Stimulated activated CD4-positive, alpha-beta T cell treated with anti-CD3 and anti-CD28 coated beads, Interleukin-12 subunit alpha, Interleukin-12 subunit beta, amount 100 ng/mL, for 4 hours (primary cell): ENCODE data around the gene ITPR3.
"Not testable (repeated sequence)": the region's sequence is repeated elsewhere in the genome, so short reads cannot be mapped to it uniquely, and the experiment has no call there.

Experiments used
- DNase-seq: peaks from one replicate; pipeline ENCODE4 v3.0.0-alpha.2; 2020

ITPR3 gene

DNA sequence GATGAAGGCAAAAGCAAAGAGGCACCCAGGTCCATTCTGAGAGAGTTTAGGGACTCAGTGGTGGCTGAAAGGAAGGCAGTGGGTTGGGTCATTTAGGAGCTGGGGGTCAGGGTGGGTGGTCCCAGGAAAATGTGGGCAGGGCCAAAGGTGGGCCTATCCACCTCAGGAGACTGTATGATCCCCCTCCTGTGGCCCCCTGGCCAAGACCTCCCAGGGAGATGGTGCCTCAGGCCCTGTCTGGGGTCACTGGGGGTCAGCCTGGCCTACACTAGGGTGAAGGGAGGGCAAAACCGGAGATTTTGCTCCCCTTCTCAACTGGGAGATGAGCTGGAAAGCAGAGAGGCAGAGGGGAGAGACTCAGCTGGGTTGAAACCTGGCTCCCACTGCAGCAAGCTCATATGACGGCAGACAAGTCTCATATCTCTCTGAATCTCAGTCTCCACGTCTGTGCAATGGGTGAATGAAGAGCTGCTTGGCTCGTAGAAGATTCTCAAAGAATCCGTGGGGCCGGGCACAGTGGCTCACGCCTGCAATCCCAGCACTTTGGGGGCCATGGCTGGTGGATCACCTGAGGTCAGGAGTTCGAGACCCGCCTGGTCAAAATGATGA, 29.6 kb upstream of the ITPR3 start:
- no peak for DNase-seq

DNA sequence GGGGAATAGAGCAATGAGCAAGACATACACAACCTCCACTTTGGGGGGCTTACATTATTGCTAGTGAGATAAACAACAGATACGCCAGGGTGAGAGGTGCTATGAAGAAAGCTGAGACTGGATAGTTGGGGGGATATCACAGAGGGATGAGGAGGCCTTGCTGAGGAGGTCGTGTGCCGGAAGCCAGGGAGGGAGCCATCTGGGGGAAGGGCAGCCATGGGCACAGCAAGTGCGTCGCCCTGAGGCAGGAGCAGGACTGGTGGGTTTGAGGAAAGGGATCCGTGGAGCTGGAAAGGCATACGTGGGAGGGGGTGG, 28.9 kb upstream of the ITPR3 start:
- no peak for DNase-seq

DNA sequence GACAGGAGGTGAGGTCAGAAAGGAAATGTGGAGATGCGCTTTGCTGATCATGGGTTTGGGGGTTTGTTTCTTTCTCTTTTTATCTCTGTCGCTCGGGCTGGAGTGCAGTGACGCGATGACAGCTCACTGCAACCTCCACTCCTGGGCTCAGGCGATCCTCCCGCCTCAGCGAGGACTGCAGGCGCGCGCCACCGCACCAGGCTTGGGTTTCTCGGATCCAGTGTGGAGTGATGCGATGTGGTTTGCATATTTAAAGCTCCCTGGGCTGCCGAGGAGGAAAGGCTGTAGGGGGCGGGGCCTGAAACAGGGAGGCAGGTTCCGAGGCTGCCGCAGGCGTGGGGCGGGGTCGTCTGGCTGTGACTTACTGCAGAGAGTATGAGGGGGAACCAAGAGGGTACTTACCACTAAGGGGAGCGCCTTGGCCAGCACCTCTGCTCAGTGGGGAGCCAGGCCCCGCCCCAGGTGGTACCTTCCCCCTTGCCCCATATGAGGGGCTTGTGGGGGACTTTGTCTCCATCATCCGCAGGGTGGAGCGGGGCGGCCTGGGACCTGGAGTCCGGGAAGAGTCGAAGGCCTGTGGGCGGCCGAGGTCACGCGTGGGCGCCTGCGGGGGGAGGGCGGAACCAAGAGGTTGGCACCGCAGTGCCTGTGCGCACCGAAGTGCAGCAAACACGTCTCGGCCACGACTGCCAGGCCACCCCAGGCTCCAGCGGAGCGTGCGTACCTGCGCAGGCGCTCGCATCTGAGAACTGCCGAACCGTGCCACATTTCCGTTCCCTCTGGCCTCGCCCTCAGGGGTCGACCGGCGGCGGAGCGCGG, 28.3 kb upstream of the ITPR3 start:
- peak; percentile 42 for DNase-seq

DNA sequence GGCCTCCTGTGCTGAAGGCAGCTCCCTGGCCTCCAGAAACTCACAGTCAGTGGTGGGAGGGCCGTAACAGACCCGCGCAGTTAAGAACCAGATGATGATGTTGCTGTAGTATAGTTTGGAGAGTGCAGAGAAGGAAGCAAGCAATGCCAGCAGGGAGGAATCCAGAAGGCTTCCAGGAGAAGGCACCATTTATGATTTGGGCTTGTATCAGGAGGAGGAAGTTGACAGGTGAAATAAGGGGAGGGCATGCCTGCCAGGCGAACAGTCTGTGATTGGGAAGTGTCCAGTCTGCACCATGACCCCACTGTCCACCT, 27.8 kb upstream of the ITPR3 start:
- no peak for DNase-seq

DNA sequence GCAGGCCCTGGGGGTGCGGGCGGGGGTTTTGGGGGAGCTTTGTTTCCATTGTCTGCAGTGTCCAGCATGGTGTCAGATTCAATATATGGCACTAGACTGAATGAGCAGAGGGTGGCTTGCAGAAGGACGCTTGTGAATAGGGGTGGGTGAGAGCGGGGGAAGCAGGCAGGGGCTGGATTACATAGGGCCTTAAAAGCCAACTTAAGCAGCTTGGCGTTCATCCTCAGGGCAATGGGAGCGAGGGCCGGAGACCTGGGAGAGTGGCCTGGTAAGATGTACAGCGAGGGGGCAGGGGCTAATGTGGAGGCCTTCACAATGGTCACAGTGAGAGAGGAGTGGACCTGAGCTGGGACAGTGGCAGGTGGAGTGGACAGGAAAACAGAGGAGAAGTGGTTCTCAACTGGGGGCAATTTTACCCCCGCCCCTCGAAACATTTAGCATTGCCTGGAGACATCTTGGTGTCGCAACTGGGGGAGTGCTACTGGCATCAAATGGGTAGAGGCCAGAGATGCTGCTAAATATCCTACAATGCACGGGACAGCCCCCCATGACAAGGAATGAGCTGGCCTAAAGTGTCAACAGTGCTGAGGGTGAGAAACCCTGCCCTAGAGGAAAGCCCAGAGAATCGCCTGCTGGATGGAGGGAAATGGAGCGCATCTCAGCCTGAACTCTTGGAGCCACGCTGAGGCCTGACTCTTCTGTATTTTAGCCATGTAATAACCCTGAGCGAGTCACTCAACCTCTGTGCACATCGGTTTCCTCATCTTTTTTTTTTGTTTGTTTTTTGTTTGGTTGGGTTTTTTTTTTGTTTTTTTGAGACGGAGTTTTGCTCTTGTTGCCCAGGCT, 25.9 kb upstream of the ITPR3 start:
- DNase-seq = no peak

DNA sequence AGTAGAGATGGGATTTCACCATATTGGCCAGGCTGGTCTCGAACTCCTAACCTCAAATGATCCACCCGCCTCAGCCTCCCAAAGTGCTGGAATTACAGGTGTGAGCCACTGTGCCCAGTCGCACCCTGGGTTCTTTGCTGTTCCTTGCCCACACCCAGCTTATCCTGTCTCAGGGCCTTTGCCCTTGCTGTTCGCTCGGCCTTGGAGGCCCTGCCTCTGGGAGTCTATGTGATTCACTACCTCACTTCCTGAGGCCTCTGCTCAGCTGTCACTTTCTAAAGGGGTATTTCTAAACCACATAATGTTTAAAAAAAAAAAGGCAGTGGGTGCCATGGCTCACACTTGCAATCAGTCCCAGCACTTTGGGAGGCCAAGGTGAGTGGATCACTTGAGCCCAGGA, 24.2 kb upstream of the ITPR3 start:
- DNase-seq = not testable (repeated sequence)

DNA sequence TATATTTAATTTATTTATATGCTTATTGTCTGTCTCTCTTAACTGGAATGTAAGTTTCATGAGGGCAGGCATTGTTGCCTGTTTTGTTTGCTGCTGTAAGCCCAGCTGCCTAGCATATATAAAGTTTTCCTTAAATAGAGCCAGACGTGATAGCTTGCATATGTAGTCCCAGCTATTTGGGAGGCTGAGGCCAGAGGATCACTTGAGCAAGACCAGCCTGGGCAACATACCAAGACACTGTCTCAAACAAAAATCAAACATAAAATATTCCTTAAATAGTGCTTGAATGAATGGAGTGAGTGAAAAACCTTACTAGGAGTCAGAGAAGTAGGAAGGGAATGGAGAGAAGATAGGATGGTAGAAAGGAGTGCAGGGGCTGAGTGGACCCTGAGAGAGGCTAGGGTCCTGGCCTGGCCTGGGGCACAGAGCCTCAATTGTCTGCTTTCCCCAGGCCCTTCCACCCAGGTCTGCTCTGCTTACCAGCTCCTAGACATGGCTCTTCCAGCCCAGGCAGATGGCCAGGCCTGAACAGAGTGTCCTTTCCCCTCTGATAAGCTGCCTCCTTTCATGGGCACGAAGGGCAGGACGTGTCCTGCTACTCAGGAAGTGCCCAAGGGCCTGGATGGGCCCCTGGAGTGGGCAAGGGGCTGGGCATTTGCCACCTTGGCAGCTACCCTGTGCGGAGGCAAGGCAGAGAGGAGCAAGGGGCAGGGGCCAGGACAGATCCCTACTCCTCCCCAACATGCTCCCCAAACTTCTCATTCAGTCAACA, 23.4 kb upstream of the ITPR3 start:
- DNase-seq = no peak

DNA sequence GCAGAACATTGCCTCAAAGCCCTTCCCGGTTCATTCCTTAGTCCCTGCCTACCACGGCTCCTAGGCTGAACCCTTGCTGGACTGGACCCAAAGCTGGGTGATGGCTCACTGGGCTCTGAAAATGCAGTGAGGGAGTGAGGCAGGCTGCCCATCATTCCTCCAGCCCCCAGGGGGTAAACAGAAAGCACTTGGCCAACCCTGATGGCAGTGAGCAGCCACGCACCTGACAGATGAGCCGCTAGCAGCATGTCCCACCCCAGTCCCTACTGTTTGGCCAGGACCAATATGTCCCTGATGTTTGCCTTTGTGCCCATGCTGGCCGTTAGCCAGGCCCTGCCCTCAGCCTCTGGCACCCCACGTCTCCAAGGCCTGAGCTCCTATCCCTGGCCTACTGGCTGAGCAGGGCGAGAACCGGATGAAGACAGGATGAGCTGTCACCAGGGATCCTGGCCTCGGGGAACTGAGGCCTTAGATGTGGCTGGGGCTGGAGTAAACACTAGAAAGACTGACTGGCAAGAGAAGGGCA, 21.6 kb upstream of the ITPR3 start:
- no peak for DNase-seq

DNA sequence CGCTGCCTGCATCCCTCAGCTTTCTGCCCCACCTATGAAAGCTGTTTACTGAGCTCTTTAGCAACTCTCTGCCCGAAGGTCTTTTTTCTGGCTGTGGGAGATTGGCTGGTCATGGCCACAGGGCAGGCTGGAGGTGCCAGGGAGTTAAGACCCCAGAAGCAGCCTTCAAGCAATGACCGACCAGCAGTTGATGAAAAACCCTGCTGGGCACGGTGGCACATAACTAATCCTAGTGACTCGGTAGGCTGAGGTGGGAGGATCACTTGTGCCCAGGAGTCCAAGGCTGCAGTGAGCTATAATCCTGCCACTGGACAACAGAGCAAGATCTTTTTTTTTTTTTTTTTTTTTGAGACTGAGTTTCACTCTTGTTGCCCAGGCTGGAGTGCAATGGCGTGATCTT, 20.4 kb upstream of the ITPR3 start:
- no peak for DNase-seq

DNA sequence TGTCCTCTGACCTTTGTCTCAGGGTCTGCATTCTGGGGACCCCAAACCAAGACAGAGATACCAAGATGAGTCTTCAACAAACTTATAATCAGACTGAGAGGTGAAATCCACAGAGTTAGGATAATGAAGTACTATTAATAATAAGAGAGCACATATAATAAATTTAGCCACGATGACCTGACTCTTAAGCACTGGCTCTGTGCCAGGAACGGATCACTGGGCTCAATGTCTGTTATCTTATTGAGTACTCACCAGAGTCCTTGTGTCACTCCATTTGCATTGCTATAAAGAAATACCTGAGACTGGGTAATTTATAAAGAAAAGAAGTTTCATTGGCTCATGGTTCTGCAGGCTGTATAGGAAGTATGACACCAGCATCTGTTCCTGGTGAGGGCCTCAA, 18.9 kb upstream of the ITPR3 start:
- DNase-seq = no peak

DNA sequence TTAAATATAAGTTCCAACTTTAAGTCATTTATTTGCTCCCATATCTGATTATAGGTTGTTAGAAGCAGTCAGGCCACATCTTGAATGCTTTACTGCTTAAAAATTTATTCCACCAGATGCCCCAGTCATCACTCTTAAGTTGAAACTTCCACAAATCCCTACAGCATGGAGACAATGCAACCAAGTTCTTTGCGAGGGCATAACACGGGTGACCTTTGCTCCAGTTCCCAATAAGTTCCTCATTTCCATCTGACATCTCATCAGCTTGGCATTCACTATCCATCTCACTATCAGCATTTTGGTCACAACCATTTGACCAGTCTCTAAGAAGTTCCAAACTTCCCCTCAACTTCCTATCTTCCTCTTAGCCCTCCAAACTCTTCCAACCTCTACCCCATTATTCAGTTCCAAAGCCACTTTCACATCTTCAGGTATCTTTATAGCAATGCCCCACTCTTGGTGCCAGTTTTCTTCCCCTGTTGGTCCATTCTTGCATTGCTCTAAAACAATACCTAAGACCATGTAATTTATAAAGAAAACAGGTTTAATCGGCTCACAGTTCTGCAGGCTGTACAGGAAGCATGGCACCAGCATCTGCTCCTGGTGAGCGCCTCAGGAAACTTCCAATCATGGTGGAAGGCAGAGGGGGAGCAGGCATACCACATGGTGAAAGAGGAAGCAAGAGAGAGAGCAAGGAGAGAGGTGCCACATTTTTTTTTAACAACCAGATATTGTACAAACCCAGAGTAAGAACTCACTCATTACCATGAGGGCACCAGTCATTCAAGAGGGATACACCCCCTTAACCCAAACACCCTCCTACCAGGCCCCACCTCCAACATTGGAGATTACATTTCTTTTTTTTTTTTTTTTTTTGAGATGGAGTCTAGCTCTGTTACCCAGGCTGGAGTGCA, 15.9 kb upstream of the ITPR3 start:
- DNase-seq = no peak

DNA sequence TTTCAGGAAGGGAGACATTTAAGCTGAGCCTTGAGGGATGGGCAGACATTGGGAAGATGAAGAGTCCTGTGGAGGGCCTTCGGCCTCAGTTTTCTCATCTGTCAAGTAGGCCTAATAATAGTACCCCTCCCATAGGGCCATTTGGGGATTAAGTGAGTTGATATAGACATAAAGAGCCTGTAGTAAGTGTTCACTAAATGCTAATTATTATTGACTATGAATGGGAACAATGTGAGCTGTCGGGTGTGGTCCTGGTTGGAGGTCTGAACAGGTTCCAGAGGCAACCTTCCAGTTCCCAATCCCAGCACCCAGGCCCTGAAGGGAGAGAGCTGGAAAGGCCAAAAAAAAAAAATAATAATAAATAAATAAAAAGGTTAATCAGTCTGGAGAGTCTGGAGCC, 14.5 kb upstream of the ITPR3 start:
- DNase-seq = no peak

DNA sequence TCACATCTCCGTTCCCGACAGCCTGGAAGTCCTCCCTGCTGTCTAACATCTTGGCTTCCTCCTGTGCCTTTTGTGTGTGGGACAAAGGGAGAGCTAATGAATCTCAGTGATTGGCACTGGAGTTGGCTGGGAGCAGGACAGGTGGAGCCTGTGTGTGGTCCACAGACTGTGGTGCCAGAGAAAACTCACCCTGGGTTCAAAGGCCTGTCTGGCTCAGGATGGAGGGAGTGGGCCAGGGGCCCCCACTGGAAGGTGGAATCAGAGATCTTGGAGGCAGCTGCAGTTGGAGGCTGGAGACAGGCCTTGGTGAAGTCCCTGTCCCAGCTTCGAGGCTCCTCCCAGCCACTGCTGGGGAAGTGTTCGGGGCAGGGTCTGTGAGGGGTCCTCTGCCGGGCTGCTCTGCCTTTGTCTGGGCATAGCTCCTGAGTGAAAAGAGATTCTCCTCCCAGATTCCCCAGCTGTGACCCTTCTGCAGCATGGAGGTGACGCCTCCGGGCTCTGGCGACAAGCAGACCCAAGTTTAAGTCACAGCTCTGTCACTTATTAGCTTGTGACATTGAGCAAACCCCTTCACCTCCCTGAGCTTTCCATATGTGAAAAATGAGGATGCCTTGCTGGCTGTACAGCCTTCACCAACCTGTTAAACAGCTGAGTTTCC, 13.9 kb upstream of the ITPR3 start:
- DNase-seq = no peak

DNA sequence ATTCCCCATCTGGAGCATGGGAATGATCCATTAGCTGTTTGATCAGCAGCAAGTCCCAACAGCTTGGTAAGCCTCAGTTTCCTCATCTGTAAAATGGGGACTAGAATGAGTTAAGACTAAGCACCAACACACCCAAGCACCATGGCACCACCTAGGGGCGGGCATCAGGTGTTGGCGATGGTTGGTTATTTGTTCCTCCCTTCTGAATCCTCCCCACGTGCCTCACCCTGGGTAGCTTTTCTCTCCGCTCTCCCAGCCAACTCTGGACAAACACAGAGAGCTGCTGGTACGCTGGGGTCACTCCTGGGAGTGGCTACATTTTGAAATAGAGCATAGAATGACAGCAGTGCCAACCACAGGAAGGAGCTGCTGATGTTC, 13.3 kb upstream of the ITPR3 start:
- no peak for DNase-seq

DNA sequence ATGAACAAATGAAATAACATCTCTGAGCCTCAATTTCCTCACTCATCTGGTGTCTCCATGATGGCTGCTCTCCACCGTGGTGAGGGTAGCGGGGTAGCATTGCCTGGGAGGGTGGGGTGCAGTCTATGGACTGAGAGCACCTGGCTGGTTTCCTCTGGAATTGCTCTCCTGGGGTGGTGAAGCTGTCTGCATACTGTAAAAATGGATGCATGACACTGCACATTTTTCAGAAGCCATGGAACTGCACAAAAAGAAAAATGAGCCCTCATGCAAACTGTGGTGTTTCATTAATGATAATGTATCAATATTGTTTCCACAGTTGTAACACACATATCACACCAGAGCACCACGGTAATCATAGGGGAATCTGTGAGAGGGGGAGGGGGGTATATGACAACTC, 12.1 kb upstream of the ITPR3 start:
- DNase-seq = no peak

DNA sequence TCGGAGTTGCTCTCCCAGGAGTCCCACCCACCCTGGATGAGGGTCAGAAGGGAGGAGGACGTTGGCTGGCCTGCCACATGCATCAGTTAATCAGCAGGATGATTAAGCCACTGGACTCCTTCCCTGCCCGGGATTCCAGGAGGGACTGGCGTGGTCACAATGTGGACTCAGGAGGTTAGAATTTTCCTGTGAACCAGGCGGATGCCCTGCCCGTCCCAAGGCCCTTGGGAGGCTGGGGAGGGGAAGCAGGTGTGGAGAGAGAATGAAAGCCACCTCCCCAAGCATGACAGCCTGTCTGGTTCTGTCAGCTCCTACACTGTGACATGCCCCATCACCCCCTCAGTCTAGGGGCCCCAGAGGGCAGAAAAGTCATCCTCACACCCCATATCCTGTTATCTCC, 11.6 kb upstream of the ITPR3 start:
- DNase-seq = no peak

DNA sequence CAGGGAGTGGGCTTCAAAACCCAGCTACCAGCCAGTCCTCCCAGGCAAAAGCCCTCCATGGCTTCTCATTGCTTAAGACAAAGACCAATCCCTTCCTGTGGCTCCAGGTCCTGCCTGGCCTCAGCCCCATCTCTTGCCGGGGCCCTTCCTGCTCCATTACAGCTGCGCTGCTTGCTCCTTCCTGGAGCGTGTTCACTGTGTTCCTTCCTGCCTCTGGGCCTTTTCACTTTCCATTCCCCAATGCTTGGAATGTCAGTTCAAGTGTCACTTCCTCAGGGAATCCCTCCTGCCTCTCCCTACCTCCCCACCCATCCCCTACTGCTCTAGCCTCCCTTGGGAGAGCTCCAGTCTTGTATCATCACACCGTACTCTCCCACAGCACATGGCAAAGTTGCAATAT, 11.1 kb upstream of the ITPR3 start:
- DNase-seq = no peak

DNA sequence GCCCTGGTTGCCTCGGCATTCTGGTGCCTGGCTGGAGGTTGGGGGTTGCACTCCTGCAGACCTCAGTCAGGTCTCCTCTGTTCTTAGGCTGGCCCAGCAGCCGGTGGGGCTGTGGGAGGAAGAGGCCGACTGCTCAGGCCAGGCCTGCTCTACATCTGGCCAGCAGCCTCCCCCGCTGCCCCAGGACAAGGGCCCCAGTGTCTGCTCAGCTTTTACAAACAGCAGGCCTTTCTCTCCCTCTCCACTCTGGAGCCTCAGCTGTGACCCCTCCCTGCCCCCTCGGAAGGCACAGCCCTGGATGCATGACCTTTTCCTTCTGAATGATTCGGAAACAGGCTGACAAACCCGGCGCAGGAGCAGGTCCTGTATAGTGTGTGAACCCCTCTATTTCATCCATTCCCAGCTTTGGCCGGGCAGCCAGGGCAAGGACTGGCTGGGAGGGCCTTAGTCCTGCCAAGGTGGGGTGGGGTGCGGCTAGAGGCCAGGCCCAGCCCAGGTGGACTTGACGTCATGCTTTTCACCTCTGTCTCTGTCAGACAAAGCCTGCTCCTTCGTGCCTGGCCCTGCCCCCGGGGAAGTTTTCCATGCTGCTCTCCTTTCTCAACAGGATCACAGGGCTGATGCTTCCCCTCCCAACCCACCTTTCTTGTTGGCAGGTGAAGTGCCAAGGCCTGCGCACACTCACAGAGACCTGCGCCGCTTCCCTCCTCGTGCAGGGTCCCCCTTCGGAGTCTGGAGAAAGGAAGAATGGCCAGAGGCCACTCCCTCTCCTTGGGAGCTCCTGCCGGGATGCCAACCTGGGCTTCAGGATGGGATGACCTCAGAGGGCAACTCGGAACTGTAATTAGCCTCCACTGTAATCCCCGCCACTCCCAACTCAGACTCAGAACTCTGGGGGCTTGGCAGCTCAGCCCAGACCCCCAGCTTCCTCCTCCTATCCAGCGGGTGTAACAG, 10.1 kb upstream of the ITPR3 start:
- DNase-seq = no peak

DNA sequence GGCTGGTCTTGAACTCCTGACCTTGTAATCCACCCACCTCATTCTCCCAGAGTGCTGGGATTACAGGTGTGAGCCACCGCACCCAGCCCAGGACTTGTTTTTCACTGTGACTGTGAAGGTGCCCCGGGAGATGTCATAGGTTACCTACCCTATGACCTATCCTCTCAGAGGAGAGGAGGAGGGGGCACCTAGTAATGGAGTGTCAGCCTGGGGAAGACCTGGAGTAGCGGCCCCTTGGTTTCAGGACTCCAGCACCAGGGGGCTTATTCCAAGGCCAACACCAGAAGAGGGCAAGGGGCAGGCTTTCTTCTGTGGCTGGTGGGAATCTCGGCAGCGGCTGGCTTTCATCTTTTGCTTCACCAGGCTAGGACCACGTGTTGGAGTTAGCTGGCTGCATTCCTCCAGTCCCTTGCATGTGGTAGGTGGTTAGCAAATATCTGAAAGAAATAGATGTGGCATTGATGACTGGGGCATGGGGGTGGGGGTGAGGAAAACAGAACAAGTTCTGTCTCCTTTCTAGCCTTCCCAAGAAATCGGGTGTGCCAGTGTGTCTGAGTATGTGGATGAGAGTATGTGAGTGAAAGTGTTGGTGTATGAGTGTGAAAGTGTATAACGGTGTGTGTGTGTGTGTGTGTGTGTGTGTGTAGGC, 7.9 kb upstream of the ITPR3 start:
- no peak for DNase-seq

DNA sequence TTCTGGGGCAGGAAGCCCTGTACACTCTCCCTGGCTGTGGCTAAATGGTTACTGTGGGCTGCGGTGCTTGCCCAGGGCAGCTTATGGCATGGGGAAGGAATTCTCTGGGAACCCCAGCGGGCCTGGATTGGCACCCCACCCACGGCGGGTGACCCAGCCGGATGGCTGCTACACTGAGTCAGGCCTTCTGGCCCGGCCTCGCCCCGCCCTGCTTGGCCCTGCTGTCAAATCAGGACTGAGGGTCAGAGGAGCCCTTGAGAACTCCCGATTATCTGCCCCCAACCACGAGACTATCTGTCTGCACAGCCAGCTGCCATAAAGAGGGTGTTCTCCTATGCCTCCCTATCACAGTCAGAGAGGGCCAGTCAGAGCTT, 7.3 kb upstream of the ITPR3 start:
- DNase-seq = no peak
